ENCODE results near the gene C10orf143. TPM values are rescaled to one million over a fixed set of nuclear protein-coding genes. Genes with fewer than 3 reads are reported as not detected.

The C10orf143 gene
- total and polyA plus RNA-seq, 3 donors from 2014 or later = 3.7 to 7.6 (median 7.2) TPM

- H3K4me3 ChIP-seq = no peak overlapping the region
- H3K27me3 ChIP-seq = no peaks in the 10 kb centered on the region
- no peak for TF ChIP-seq POLR2A (IDR thresholded peaks at IDR 0.05)
- TF ChIP-seq CTCF (IDR thresholded peaks at IDR 0.05) = no peak
- intact Hi-C loops (cut with DNase I; ENCODE audit: low total_unique reads) = no loop called here
- WGBS, 2 donors = 44 to 79% methylated on average over 1 of the region's 1 CpG
- no peaks in the 10 kb centered on the region for H3K36me3 ChIP-seq (ENCODE audit: low read depth, missing control alignments)
- H3K27ac ChIP-seq = no peak overlapping the region
- peaks cover 12% of the 10 kb centered on the region for H3K4me1 ChIP-seq
- no peaks in the 10 kb centered on the region for H3K9me3 ChIP-seq
- no peak for DNase-seq
Measured at GRCh38 chr10:130141460-130141859, 30.8 kb upstream of the C10orf143 start.

DNA sequence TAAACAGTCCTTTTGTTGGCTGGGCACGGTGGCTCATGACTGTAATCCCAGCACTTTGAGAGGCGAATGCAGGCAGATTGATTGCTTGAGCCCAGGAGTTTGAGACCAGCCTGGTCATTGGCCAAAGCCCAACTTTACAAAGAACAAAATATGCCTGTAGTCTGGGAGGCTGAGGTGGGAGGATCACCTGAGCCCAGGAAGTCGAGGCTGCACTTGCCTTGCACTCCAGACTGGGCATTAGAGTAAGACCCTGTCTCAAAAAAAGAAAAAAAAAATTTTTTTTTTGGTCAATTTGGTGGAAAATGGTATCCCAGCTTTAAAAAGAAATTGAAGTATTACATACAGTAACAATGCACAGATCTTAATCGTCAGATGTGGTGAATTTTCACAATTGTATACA is 30.4 kb upstream of the C10orf143 start:
- TF ChIP-seq POLR2A (IDR thresholded peaks at IDR 0.05) (no peak), CTCF (IDR thresholded peaks at IDR 0.05) (no peak)
- Histone ChIP-seq H3K36me3 (ENCODE audit: low read depth, missing control alignments) (no peaks in the 10 kb centered on the region), H3K4me3 (no peak overlapping the region), H3K4me1 (peaks cover 12% of the 10 kb centered on the region), H3K27me3 (no peaks in the 10 kb centered on the region), H3K9me3 (no peaks in the 10 kb centered on the region), H3K27ac (no peak overlapping the region)
- no peak for DNase-seq
- intact Hi-C loops (cut with DNase I; ENCODE audit: low total_unique reads) = no loop called here
- WGBS, 2 donors = 72 to 85% methylated on average over 4 of the region's 4 CpGs

- 96 to 97% methylated on average over 1 of the region's 1 CpG for WGBS, 2 donors
- intact Hi-C loops (cut with DNase I; ENCODE audit: low total_unique reads) = no loop called here
- peaks cover 17% of the 10 kb centered on the region for H3K4me1 ChIP-seq
Measured at GRCh38 chr10:130140425-130140824, 29.8 kb upstream of the C10orf143 start.

DNA sequence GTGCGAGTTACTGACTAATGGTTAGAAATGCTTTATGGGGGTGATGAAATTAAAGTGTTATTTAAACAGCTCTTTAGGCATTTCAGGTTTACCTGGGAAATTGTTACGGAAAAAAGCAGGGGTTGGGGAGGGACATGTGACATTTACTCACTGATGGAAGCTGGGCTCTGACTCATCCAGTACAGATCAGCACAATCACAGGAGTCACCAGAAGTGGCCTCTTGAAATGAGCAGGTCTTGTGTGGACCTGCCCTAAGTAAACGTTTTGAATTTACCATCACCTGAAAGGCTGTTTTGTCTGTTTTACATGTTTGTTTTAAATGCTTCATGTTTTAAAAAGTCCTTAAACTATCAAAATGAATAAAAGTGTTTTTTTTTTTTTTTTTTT is 27.8 kb upstream of the C10orf143 start:
- Histone ChIP-seq H3K27ac (no peak overlapping the region), H3K9me3 (no peaks in the 10 kb centered on the region), H3K4me1 (peaks cover 18% of the 10 kb centered on the region), H3K4me3 (no peak overlapping the region), H3K36me3 (ENCODE audit: low read depth, missing control alignments) (no peaks in the 10 kb centered on the region), H3K27me3 (no peaks in the 10 kb centered on the region)
- no peak for DNase-seq
- 60 to 62% methylated on average over 3 of the region's 3 CpGs for WGBS, 2 donors
- intact Hi-C loops (cut with DNase I; ENCODE audit: low total_unique reads) = no loop called here
- no peak for TF ChIP-seq POLR2A (IDR thresholded peaks at IDR 0.05)
- no peak for TF ChIP-seq CTCF (IDR thresholded peaks at IDR 0.05)

More at GRCh38 chr10:130140425-130140824, 29.8 kb upstream of the C10orf143 start:
- no peak overlapping the region for H3K4me3 ChIP-seq
- no peak for DNase-seq
- H3K36me3 ChIP-seq (ENCODE audit: low read depth, missing control alignments) = no peaks in the 10 kb centered on the region
- no peak overlapping the region for H3K27ac ChIP-seq
- H3K9me3 ChIP-seq = no peaks in the 10 kb centered on the region
- TF ChIP-seq CTCF (IDR thresholded peaks at IDR 0.05) = no peak
- TF ChIP-seq POLR2A (IDR thresholded peaks at IDR 0.05) = no peak
- no peaks in the 10 kb centered on the region for H3K27me3 ChIP-seq

DNA sequence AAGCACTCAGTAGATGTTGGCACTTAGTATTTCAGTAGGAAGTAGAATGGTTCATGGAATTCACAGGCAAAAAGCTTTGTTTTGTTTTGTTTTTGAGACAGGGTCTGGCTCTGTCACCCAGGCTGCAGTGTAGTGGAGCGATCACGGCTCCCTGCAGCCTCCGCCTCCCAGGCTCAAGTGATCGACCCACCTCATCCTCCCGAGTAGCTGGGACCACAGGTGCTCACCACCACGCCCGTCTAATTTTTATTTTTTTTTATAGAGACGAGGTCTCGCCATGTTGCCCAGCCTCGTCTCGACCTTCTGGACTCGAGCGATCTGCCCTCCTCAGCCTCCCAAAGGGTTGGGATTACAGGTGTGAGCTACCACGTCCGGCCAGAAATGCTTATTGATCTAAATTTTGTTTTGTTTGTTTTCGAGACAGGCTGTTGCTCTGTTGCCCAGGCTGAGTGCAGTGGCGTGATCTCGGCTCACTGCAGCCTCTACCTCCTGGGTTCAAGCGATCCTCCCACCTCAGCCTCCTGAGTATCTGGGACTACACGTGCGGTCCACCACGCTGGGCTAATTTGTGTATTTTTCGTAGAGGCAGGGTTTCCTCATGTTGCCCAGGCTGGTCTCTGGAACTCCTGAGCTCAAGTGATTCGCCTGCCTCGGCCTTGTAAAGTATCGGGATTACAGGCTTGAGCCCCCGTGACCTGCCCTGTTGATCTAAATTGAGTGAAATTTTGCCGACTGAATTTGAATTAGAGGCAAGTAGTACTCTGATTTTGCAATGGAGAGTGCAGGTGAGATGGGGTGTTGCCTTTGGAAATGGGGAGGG is 27.2 kb upstream of the C10orf143 start:
- TF ChIP-seq POLR2A (IDR thresholded peaks at IDR 0.05) = no peak
- TF ChIP-seq CTCF (IDR thresholded peaks at IDR 0.05) = no peak
- H3K4me1 ChIP-seq = peaks cover 18% of the 10 kb centered on the region
- H3K27me3 ChIP-seq = no peaks in the 10 kb centered on the region
- intact Hi-C loops (cut with DNase I; ENCODE audit: low total_unique reads) = no loop called here
- no peak overlapping the region for H3K27ac ChIP-seq
- H3K36me3 ChIP-seq (ENCODE audit: low read depth, missing control alignments) = no peaks in the 10 kb centered on the region
- 55 to 72% methylated on average over 28 of the region's 28 CpGs for WGBS, 2 donors
- H3K4me3 ChIP-seq = peak overlapping the region; percentile 88 to 99
- DNase-seq = no peak
- no peaks in the 10 kb centered on the region for H3K9me3 ChIP-seq
